GM12878 (cell line): ENCODE results near the gene C1orf35. TPM values are rescaled to one million over a fixed set of nuclear protein-coding genes. Genes with fewer than 3 reads are reported as not detected.
A peak's percentile ranks its signal among the peaks of the same experiment; 100 is the strongest.

Experiments
- ATAC-seq: fragments of 200-7000 bp; cut with Tn5 transposase; 3 replicates; pipeline ENCODE4 v1.9.1; 2020; ENCODE audit warnings: mild to moderate bottlenecking, moderate library complexity
- BruUV-seq: library from RNA; stranded (reverse); fragments of 400-500 nt; replicated peaks from 2 replicates; lab custom pipeline; 2021; lab: Mats Ljungman, UMichigan
- CTCF ChIA-PET: fragments of 300-600 bp; sonication (Branson Sonifier 250); formaldehyde crosslinking; extraction: SDS; loops from one replicate; lab custom pipeline; 2021; ENCODE audit warnings: inconsistent platforms; lab: Yijun Ruan, JAX
- POLR2A ChIA-PET: fragments of 350-600 bp; formaldehyde crosslinking; extraction: SDS; loops from one replicate; lab custom pipeline; 2021; ENCODE audit warnings: inconsistent platforms; lab: Charles Lee
- RAD21 ChIA-PET: fragments of 300-600 bp; sonication (Branson Sonifier 250); formaldehyde crosslinking; loops from one replicate; lab custom pipeline; 2023; ENCODE audit warnings: antibody characterized with exemption; ENCODE audit not compliant: unreplicated experiment; lab: Charles Lee
- SMC1A ChIA-PET: fragments of 300-600 bp; sonication (Branson Sonifier 250); formaldehyde crosslinking; loops from one replicate; lab custom pipeline; 2023; ENCODE audit not compliant: unreplicated experiment, uncharacterized antibody; lab: Charles Lee
- DNase-seq: peaks from one replicate; pipeline ENCODE4 v3.0.0-alpha.2; 2011; ENCODE audit warnings: low read depth, low spot score
- FAIRE-seq: peaks from 3 replicates; lab custom pipeline; 2011; peaks lifted over from hg19 to GRCh38; lab: Jason Lieb, UNC
- H2AFZ ChIP-seq: 2 replicates; pipeline ENCODE4 v1.6.0; 2011; ENCODE audit warnings: low read depth, low read length, control low read depth; ENCODE audit not compliant: control insufficient read depth
- H3K27ac ChIP-seq: 2 replicates; pipeline ENCODE4 v1.5.1; 2011; ENCODE audit warnings: control low read depth; ENCODE audit not compliant: control insufficient read depth, insufficient read depth
- H3K27me3 ChIP-seq, 2 experiments: replicated peaks in 1 of 2; 2 replicates each; pipeline versions ENCODE4 v1.6.0 to v1.6.1; 2011; ENCODE audit warnings: low read length in 1 of 2; ENCODE audit not compliant: control insufficient read depth in 2 of 2, insufficient read depth in 2 of 2
- H3K36me3 ChIP-seq, 2 experiments: 2 replicates each; pipeline ENCODE4 v1.5.1; 2011; ENCODE audit warnings: low read length in 1 of 2; ENCODE audit not compliant: control insufficient read depth in 2 of 2, insufficient read depth in 2 of 2
- H3K4me1 ChIP-seq: 2 replicates; pipeline ENCODE4 v1.6.1; 2011; ENCODE audit warnings: mild to moderate bottlenecking, low read length, moderate library complexity, mixed read lengths; ENCODE audit not compliant: control insufficient read depth, insufficient read depth
- H3K4me2 ChIP-seq: 2 replicates; pipeline ENCODE4 v1.6.0; 2011; ENCODE audit warnings: control low read depth; ENCODE audit not compliant: control insufficient read depth, insufficient read depth
- H3K4me3 ChIP-seq: fragments of 200-600 bp; sonication (generic); 2 replicates; pipeline ENCODE4 v1.5.1; 2016
- H3K79me2 ChIP-seq: 2 replicates; pipeline ENCODE4 v1.6.0; 2011; ENCODE audit warnings: low read length; ENCODE audit not compliant: control insufficient read depth, insufficient read depth
- H3K9ac ChIP-seq: 2 replicates; pipeline ENCODE4 v1.8.0; 2011; ENCODE audit warnings: low read length, control low read depth, mixed read lengths; ENCODE audit not compliant: control insufficient read depth, insufficient read depth
- H3K9me3 ChIP-seq: replicated peaks from 3 replicates; pipeline ENCODE4 v1.5.1; 2011; ENCODE audit warnings: mild to moderate bottlenecking, low read length; ENCODE audit not compliant: control insufficient read depth, insufficient read depth
- H4K20me1 ChIP-seq: 2 replicates; pipeline ENCODE4 v1.6.0; 2011; ENCODE audit not compliant: control insufficient read depth, insufficient read depth
- HDAC6 ChIP-seq: fragments of 200-600 bp; sonication (generic); IDR thresholded peaks from one replicate; pipeline ENCODE4 v1.8.0; 2017; ENCODE audit warnings: antibody characterized with exemption; ENCODE audit not compliant: unreplicated experiment
- IRF4 ChIP-seq: IDR thresholded peaks from 2 replicates; pipeline ENCODE4 v1.6.1; 2011; ENCODE audit warnings: low read depth, low read length
- PML ChIP-seq: IDR thresholded peaks from 2 replicates; pipeline ENCODE4 v1.6.1; 2012; ENCODE audit warnings: low read length, inconsistent platforms
- POLR2AphosphoS2 ChIP-seq: IDR thresholded peaks from 2 replicates; pipeline ENCODE4 v1.6.1; 2011; ENCODE audit warnings: low read depth, mild to moderate bottlenecking, low read length, improper control_type of control experiment, moderate library complexity
- RELB ChIP-seq: fragments of 450-650 bp; IDR thresholded peaks from 2 replicates; pipeline ENCODE4 v1.6.1; 2017; ENCODE audit warnings: low read depth, mild to moderate bottlenecking, moderate library complexity
- RUNX3 ChIP-seq: IDR thresholded peaks from 2 replicates; pipeline ENCODE4 v1.6.1; 2012; ENCODE audit warnings: low read length, inconsistent platforms
- STAT1 ChIP-seq: fragments of 450-650 bp; conservative IDR thresholded peaks from 2 replicates; pipeline ENCODE4 v1.6.1; 2014; ENCODE audit warnings: antibody characterized with exemption, mild to moderate bottlenecking
- WGBS: methylation state at CpG from one replicate; pipeline ENCODE4 v1.1.6; 2016; ENCODE audit warnings: low lambda C conversion rate; ENCODE audit not compliant: insufficient replicate concordance, insufficient coverage; ENCODE audit errors: missing lambda C conversion rate; 5-methylcytosine and 5-hydroxymethylcytosine counted together
- in situ Hi-C: fragments of 300-500 bp; cut with MboI; formaldehyde crosslinking; loops from 9 replicates; pipeline ENCODE4 v1.14.3; 2018; ENCODE audit warnings: mixed read lengths
- intact Hi-C: fragments of 100-400 bp; cut with micrococcal nuclease; formaldehyde crosslinking; loops from one replicate; pipeline ENCODE4 v1.14.2; 2022; ENCODE audit not compliant: unreplicated experiment
- polyA plus RNA-seq, 11 experiments: library from polyadenylated mRNA; depleted of rRNA in 4 of 11; unstranded in 6 of 11; stranded (reverse) in 5 of 11; fragments of >200 nt; fragmentation: Nextera tagmentation in 4 of 11; fragmentation: Illumina TruSeq in 1 of 11; extraction: Ambion mirVana in 4 of 11; extraction: Trizol in 1 of 11; gene quantifications; 1 replicate in 1 of 11; 2 replicates in 10 of 11; pipeline versions ENCODE4 v1.2.1 to v1.2.3, GENCODE V29; 2011 to 2016; ENCODE audit warnings: inconsistent platforms in 2 of 11, missing spikeins in 2 of 11, low read depth in 1 of 11
- total RNA-seq, 4 experiments: library from RNA; depleted of rRNA in 3 of 4; stranded (reverse); fragments of >200 nt in 3 of 4; fragmentation: Illumina TruSeq in 1 of 4; extraction: Trizol in 1 of 4; gene quantifications; 2 replicates each; pipeline versions ENCODE4 v1.2.1 to v1.2.3, GENCODE V29; 2013 to 2021

The C1orf35 gene
- total and polyA plus RNA-seq, 10 of the 15 experiments (the other 5 are each of a cell fraction or from before 2014, with no cell fraction given): 2.5 to 27.0 (median 10.6) TPM

- POLR2A ChIA-PET: interaction anchor here (2.1 kb wide), 1 partner anchor 58 kb away, joined by 7 read pairs; the partner anchor contains the start of gene IBA57
These were observed 5.0 kb upstream of the C1orf35 start for GRCh38 chr1:228108055-228108690.

More at GRCh38 chr1:228108055-228108690, 5.0 kb upstream of the C1orf35 start:
- FAIRE-seq (no peak), DNase-seq (no peak), ATAC-seq (no peak)
- in situ Hi-C loops: no loop called here
- intact Hi-C loops: loop anchor here (2.0 kb wide), 1 partner anchor 33 kb away; the partner anchor contains the start of gene GUK1
- Histone ChIP-seq H3K4me2 (peak overlapping the region; percentile 89), H3K9ac (peak overlapping the region; percentile 85), H3K27ac (peak overlapping the region; percentile 39), H3K36me3 (peaks cover 4 to 5% of the 10 kb centered on the region in 2 experiments; a peak in 3 of 4 replicates), H3K4me1 (peaks cover 17% of the 10 kb centered on the region), H3K4me3 (peak overlapping the region; percentile 93), H3K27me3 (no peaks in the 10 kb centered on the region), H3K9me3 (no peaks in the 10 kb centered on the region), H4K20me1 (no peaks in the 10 kb centered on the region), H2AFZ (no peak overlapping the region), H3K79me2 (peaks cover 17% of the 10 kb centered on the region)
- BruUV-seq: no TSS peak
- SMC1A ChIA-PET: no interaction called here
- CTCF ChIA-PET: no interaction called here
- RAD21 ChIA-PET: no interaction called here
- 13% methylated on average over 11 of the region's 11 CpGs for WGBS
- TF ChIP-seq IRF4: no peak
- no peak for TF ChIP-seq POLR2AphosphoS2
- TF ChIP-seq RUNX3: no peak
- TF ChIP-seq PML: no peak
- no peak for TF ChIP-seq STAT1
- no peak for TF ChIP-seq RELB
- TF ChIP-seq HDAC6: no peak
